Astrocyte (in vitro differentiated cells and primary cell): ENCODE measurements around the gene THOC6. TPM values are rescaled to one million over a fixed set of nuclear protein-coding genes. Genes with fewer than 3 reads are reported as not detected.

Experiments
- DNase-seq: peaks from one replicate; pipeline ENCODE4 v3.0.0-alpha.2; 2010; ENCODE audit warnings: low read depth
- FAIRE-seq: peaks from 2 replicates; lab custom pipeline; 2011; peaks lifted over from hg19 to GRCh38; lab: Jason Lieb, UNC
- H2AFZ ChIP-seq: 2 replicates; pipeline ENCODE4 v1.6.0; 2012; ENCODE audit warnings: low read depth, low read length, inconsistent platforms
- H3K27ac ChIP-seq: 2 replicates; pipeline ENCODE4 v1.5.1; 2011; ENCODE audit warnings: low read depth, low read length, inconsistent platforms
- H3K27me3 ChIP-seq: 2 replicates; pipeline ENCODE4 v1.6.0; 2011; ENCODE audit warnings: low read length, inconsistent platforms; ENCODE audit not compliant: insufficient read depth
- H3K36me3 ChIP-seq: 2 replicates; pipeline ENCODE4 v1.5.1; 2011; ENCODE audit warnings: low read length, inconsistent platforms; ENCODE audit not compliant: insufficient read depth
- H3K4me1 ChIP-seq: 2 replicates; pipeline ENCODE4 v1.5.1; 2011; ENCODE audit warnings: low read length, inconsistent platforms; ENCODE audit not compliant: insufficient read depth
- H3K4me2 ChIP-seq: 2 replicates; pipeline ENCODE4 v1.6.0; 2012; ENCODE audit warnings: low read length, inconsistent platforms
- H3K4me3 ChIP-seq: 2 replicates; pipeline ENCODE4 v1.5.1; 2011; ENCODE audit warnings: low read depth, mild to moderate bottlenecking, low read length, inconsistent platforms; ENCODE audit not compliant: insufficient read depth
- H3K79me2 ChIP-seq: 2 replicates; pipeline ENCODE4 v1.6.0; 2012; ENCODE audit warnings: mild to moderate bottlenecking, low read length, inconsistent platforms; ENCODE audit not compliant: insufficient read depth
- H3K9ac ChIP-seq: 2 replicates; pipeline ENCODE4 v1.6.0; 2012; ENCODE audit warnings: mild to moderate bottlenecking, low read length, inconsistent platforms
- H3K9me3 ChIP-seq: 2 replicates; pipeline ENCODE4 v1.5.1; 2012; ENCODE audit warnings: low read depth, mild to moderate bottlenecking, low read length, inconsistent platforms; ENCODE audit not compliant: insufficient read depth
- H4K20me1 ChIP-seq: 2 replicates; pipeline ENCODE4 v1.6.0; 2012; ENCODE audit warnings: low read length, inconsistent platforms; ENCODE audit not compliant: insufficient read depth
- H3K27ac Mint-ChIP-seq: one replicate; pipeline ENCODE4 v1.8.0; 2021; ENCODE audit warnings: mild to moderate bottlenecking, mixed read lengths; ENCODE audit not compliant: unreplicated experiment
- H3K27me3 Mint-ChIP-seq: one replicate; pipeline ENCODE4 v1.8.0; 2021; ENCODE audit warnings: low read depth, mixed read lengths; ENCODE audit not compliant: unreplicated experiment
- H3K36me3 Mint-ChIP-seq: one replicate; pipeline ENCODE4 v1.8.0; 2021; ENCODE audit warnings: low read depth, mixed read lengths; ENCODE audit not compliant: unreplicated experiment
- H3K4me1 Mint-ChIP-seq: one replicate; pipeline ENCODE4 v1.8.0; 2021; ENCODE audit warnings: low read depth, mixed read lengths; ENCODE audit not compliant: unreplicated experiment
- H3K4me3 Mint-ChIP-seq: one replicate; pipeline ENCODE4 v1.8.0; 2021; ENCODE audit warnings: mild to moderate bottlenecking, moderate library complexity, mixed read lengths; ENCODE audit not compliant: unreplicated experiment
- H3K9me3 Mint-ChIP-seq: one replicate; pipeline ENCODE4 v1.8.0; 2021; ENCODE audit warnings: mild to moderate bottlenecking, mixed read lengths; ENCODE audit not compliant: unreplicated experiment
- CTCF ChIP-seq: IDR thresholded peaks from 2 replicates; pipeline ENCODE4 v1.5.1; 2011; ENCODE audit warnings: low read depth, mild to moderate bottlenecking, inconsistent platforms, low read length, moderate library complexity; ENCODE audit not compliant: insufficient read depth
- EZH2 ChIP-seq: IDR thresholded peaks from 2 replicates; pipeline ENCODE4 v1.6.1; 2012; ENCODE audit warnings: mild to moderate bottlenecking, low read length, inconsistent platforms; ENCODE audit not compliant: insufficient read depth
- total RNA-seq: library from RNA; stranded (reverse); gene quantifications from 2 replicates; pipeline ENCODE4 v1.2.1, GENCODE V29; 2021

The THOC6 gene
- total RNA-seq, 1 donor from 2014 or later: 22.3 TPM

GRCh38 chr16:2987286-2987685 is 36.5 kb upstream of the THOC6 start:
- Histone ChIP-seq H3K9ac (no peak overlapping the region), H2AFZ (no peak overlapping the region), H3K4me3 (no peak overlapping the region), H3K27me3 (peaks cover 6% of the 10 kb centered on the region), H3K36me3 (no peaks in the 10 kb centered on the region), H3K27ac (no peak overlapping the region), H3K79me2 (no peaks in the 10 kb centered on the region), H3K9me3 (no peaks in the 10 kb centered on the region), H3K4me1 (no peaks in the 10 kb centered on the region), H3K4me2 (no peak overlapping the region), H4K20me1 (no peaks in the 10 kb centered on the region)
- peaks cover 1% of the 10 kb centered on the region for H3K4me1 Mint-ChIP-seq
- FAIRE-seq (no peak), DNase-seq (no peak)
- H3K36me3 Mint-ChIP-seq: no peaks in the 10 kb centered on the region
- peaks cover 21% of the 10 kb centered on the region for H3K27me3 Mint-ChIP-seq
- H3K4me3 Mint-ChIP-seq: no peak overlapping the region
- TF ChIP-seq EZH2: no peak
- no peak overlapping the region for H3K27ac Mint-ChIP-seq
- H3K9me3 Mint-ChIP-seq: no peaks in the 10 kb centered on the region

- Histone ChIP-seq H3K27ac (no peak overlapping the region), H3K9me3 (no peaks in the 10 kb centered on the region), H3K79me2 (no peaks in the 10 kb centered on the region), H3K9ac (no peak overlapping the region), H3K36me3 (no peaks in the 10 kb centered on the region), H2AFZ (no peak overlapping the region), H3K4me2 (no peak overlapping the region), H3K4me1 (no peaks in the 10 kb centered on the region), H3K4me3 (no peak overlapping the region), H4K20me1 (no peaks in the 10 kb centered on the region), H3K27me3 (peaks cover 6% of the 10 kb centered on the region)
- no peak for TF ChIP-seq EZH2
- no peak for TF ChIP-seq CTCF
- FAIRE-seq (no peak), DNase-seq (no peak)
- Mint-ChIP-seq H3K27ac (no peak overlapping the region), H3K27me3 (peaks cover 22% of the 10 kb centered on the region), H3K9me3 (no peaks in the 10 kb centered on the region), H3K36me3 (no peaks in the 10 kb centered on the region), H3K4me3 (no peak overlapping the region), H3K4me1 (peaks cover 1% of the 10 kb centered on the region)
Observed at GRCh38 chr16:2987833-2988232, 36.0 kb upstream of the THOC6 start.

- no peak overlapping the region for H3K9ac ChIP-seq
- no peaks in the 10 kb centered on the region for H3K79me2 ChIP-seq
- Mint-ChIP-seq H3K36me3 (no peaks in the 10 kb centered on the region), H3K4me3 (no peak overlapping the region), H3K4me1 (peaks cover 1% of the 10 kb centered on the region), H3K27ac (no peak overlapping the region), H3K27me3 (peaks cover 22% of the 10 kb centered on the region), H3K9me3 (no peaks in the 10 kb centered on the region)
- peaks cover 6% of the 10 kb centered on the region for H3K27me3 ChIP-seq
- no peak overlapping the region for H3K4me3 ChIP-seq
- no peak overlapping the region for H2AFZ ChIP-seq
- no peak overlapping the region for H3K27ac ChIP-seq
- H3K9me3 ChIP-seq: no peaks in the 10 kb centered on the region
- no peak for TF ChIP-seq EZH2
- TF ChIP-seq CTCF: no peak
- H3K36me3 ChIP-seq: no peaks in the 10 kb centered on the region
- H3K4me2 ChIP-seq: no peak overlapping the region
- H4K20me1 ChIP-seq: no peaks in the 10 kb centered on the region
- no peak for DNase-seq
- FAIRE-seq: no peak
- H3K4me1 ChIP-seq: no peaks in the 10 kb centered on the region
Observed at GRCh38 chr16:2988590-2989099, 35.2 kb upstream of the THOC6 start.
